Motor neuron (in vitro differentiated cells): ENCODE data around the gene TUT1. TPM values are rescaled to one million over a fixed set of nuclear protein-coding genes. Genes with fewer than 3 reads are reported as not detected.
A peak's percentile ranks its signal among the peaks of the same experiment; 100 is the strongest.
"Not testable (repeated sequence)": the region's sequence is repeated elsewhere in the genome, so short reads cannot be mapped to it uniquely, and the experiment has no call there.

Source experiments
- ATAC-seq, 8 experiments: fragments of 200-7000 bp; cut with Tn5 transposase; replicated peaks in 6 of 8; 2 replicates each; pipeline ENCODE4 v1.8.0; 2021; ENCODE audit warnings: mild to moderate bottlenecking in 8 of 8, moderate library complexity in 8 of 8
- H3K27ac ChIP-seq, 2 donors: fragments of 250-450 bp; sonication (Bioruptor Pico); 2 replicates each; pipeline ENCODE4 v1.9.0; 2021; ENCODE audit warnings: antibody characterized with exemption in 2 of 2, mild to moderate bottlenecking in 2 of 2, moderate library complexity in 1 of 2
- H3K4me1 ChIP-seq, 2 donors: fragments of 250-450 bp; sonication (Bioruptor Pico); replicated peaks in 1 of 2; 2 replicates each; pipeline ENCODE4 v1.6.1; 2021; ENCODE audit warnings: antibody characterized with exemption in 2 of 2, mild to moderate bottlenecking in 2 of 2, moderate library complexity in 1 of 2
- H3K4me3 ChIP-seq, 5 donors: fragments of 250-450 bp; sonication (Bioruptor Pico); 2 replicates each; pipeline ENCODE4 v1.9.0; 2021; ENCODE audit warnings: antibody characterized with exemption in 5 of 5, mild to moderate bottlenecking in 5 of 5, moderate library complexity in 4 of 5
- WGBS, 10 experiments: fragments of 450-650 bp; shearing (Covaris generic); methylation state at CpG; one replicate each; pipeline ENCODE4 v1.0.0; 2022; 5-methylcytosine and 5-hydroxymethylcytosine counted together
- in situ Hi-C, 9 experiments: fragments of 400-800 bp; cut with MboI; loops; one replicate each; pipeline ENCODE4 v1.15.0; 2021; ENCODE audit warnings: low sequenced_read_pairs in 9 of 9, low pct_unique_long_range_greater_than_20kb in 2 of 9; ENCODE audit not compliant: unreplicated experiment in 9 of 9
- total RNA-seq, 8 experiments: library from RNA; unstranded; fragments of 300-600 nt; gene quantifications; 2 replicates each; pipeline versions ENCODE4 v1.2.3 to v1.2.4, GENCODE V29; 2022

TUT1 gene
- total RNA-seq, 8 experiments from 2014 or later: 11.5 to 24.4 (median 17.3) TPM

DNA sequence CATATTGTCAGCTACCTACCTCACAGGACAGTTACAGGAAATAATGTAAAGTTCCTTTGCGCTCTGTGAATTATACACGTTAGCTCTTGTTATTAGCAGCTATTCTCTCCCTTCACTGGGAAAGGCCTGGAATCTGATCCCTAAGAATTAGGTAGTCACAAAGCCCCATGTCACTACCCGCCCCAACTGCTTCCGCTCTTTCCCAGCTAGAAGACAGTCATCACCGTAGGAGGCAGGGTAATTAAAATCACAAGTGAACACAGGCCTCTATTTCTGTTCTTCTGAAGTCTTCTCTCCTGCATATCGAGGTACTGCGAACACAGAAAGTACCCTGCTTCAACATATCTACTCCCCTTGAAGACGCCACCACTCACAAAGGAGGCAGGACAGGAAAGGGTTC is 32.1 kb downstream of the TUT1 start:
- in situ Hi-C loops: loop anchor here in 4 of 9 experiments (10.0 to 25.0 kb wide), 4 partner anchors 134 to 172 kb away; partner anchors contain the start of gene SCGB1A1 (in 1 of the 4)
- Histone ChIP-seq H3K4me3 (no peak overlapping the region), H3K4me1 (peaks cover 5 to 22% of the 10 kb centered on the region in 2 donors), H3K27ac (no peak overlapping the region)
- no peak for ATAC-seq
- WGBS, 10 experiments: 40 to 84% (median 75%) methylated on average over 1 to 7 of the region's 8 CpGs; no CpG with 5 or more reads in 2 of the 10 experiments

DNA sequence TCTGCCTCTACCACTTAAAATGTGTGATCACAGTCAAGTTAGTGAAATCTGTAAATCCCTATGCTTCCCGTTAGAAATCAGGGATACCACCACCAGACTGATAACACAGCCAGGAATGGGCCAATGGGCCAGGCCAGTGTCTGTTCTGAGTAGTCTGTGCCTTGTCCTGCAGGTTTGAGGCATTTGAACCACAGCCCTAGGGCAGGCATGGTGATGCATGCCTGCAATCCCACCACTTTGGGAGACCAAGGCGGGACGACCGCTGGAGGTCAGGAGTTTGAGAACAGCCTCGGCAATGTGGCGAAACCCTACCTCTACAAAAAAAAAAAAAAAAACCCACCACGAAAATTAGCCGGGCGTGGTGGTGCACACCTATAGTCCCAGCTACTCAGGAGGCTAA is 32.7 kb downstream of the TUT1 start:
- no peak for ATAC-seq
- no peak overlapping the region for H3K4me3 ChIP-seq
- in situ Hi-C loops: loop anchor here in 4 of 9 experiments (10.0 to 25.0 kb wide), 4 partner anchors 134 to 171 kb away; partner anchors contain the start of gene SCGB1A1 (in 1 of the 4)
- H3K27ac ChIP-seq: no peak overlapping the region
- 85 to 100% (median 91%) methylated on average over 1 to 9 of the region's 9 CpGs; no CpG with 5 or more reads in 3 of the 10 experiments for WGBS, 10 experiments
- peaks cover 5 to 24% of the 10 kb centered on the region in 2 donors for H3K4me1 ChIP-seq

DNA sequence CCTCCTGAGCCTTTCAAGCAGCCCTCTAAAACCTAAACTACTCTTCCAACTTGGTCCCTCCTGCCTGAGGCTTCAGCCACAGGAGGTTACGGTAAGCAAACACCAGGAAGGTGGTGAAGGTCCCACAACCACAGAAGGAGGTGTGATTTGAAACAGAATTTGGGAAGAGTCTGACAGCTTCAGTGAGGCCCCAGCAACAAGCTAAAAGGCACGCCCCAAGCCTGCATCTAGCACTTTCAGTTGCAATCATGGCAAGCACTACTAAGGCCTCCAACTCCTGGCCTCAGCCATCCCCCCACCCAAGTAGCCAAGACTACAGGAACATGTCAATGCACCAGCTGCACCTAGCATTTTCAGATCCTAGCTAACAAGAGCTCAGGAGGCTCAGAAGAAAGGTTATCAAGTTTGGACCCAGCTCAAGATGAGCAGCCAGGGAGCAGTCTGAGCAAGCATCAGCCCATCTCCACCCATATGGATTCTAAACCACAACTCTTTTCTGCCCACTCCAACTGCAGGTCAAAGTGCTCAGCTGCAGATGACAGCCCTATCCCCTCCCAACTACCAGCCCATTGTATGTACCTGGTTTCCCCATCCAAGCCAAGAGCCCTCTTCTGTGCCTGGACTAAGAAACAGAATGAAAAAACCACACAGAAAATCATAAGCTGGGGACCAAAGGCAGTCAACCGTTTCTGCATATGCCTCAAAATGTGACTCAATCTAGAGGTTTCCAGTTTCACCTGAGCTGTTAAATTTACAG is 34.3 kb downstream of the TUT1 start:
- in situ Hi-C loops: loop anchor here in 4 of 9 experiments (10.0 to 25.0 kb wide), 4 partner anchors 132 to 170 kb away; partner anchors contain the start of gene SCGB1A1 (in 1 of the 4)
- Histone ChIP-seq H3K27ac (no peak overlapping the region), H3K4me3 (no peak overlapping the region), H3K4me1 (peaks cover 5 to 36% of the 10 kb centered on the region in 2 donors)
- WGBS, 10 experiments: 0 to 100% (median 16%) methylated on average over 1 to 3 of the region's 3 CpGs; no CpG with 5 or more reads in 3 of the 10 experiments
- ATAC-seq: no peak

DNA sequence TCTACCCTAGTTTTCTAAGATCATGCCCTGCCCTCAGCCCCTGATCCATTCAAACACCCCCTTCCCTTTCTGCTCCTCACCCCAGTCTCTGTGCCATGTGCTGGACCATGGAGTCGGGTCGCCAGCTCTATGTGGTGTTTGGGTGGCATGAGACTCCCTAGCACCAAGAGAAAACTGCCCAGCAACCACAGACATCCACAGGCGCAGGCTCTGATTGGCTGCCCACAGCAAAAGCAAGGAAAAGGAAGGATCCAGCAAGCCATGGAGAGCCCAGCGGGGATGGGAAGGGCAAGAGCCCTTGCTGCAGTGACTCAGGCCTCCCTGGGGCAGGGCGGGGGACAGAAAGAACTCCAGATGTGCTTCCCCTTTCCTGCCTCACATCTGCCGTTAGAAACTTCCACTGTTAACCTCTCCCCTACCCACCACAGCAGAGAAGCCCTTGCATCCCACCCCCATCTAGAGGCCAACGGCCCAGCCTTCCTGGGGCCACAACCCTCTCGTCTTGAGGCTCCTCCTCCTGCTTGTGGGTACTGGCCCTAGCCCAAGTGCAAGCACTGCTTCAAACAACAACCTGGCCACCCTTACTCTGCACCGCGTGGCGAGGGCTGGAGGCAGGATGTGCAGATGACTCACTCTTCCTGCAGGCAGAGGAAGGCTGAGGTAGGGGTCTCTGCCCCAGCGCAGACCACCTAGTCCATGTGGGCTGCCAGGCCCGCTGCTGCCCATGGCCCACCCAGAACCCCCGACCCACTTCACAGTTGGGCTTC is 35.0 kb downstream of the TUT1 start:
- peak; percentile 43 to 76 (median 56) for ATAC-seq
- WGBS, 10 experiments: 0 to 50% (median 27%) methylated on average over 1 to 8 of the region's 14 CpGs; no CpG with 5 or more reads in 4 of the 10 experiments
- Histone ChIP-seq H3K27ac (peak overlapping the region in 1 of 2 donors; percentile 47), H3K4me3 (no peak overlapping the region), H3K4me1 (peaks cover 4 to 42% of the 10 kb centered on the region in 2 donors)
- in situ Hi-C loops: loop anchor here in 4 of 9 experiments (10.0 to 25.0 kb wide), 4 partner anchors 131 to 169 kb away; partner anchors contain the start of gene SCGB1A1 (in 1 of the 4)

DNA sequence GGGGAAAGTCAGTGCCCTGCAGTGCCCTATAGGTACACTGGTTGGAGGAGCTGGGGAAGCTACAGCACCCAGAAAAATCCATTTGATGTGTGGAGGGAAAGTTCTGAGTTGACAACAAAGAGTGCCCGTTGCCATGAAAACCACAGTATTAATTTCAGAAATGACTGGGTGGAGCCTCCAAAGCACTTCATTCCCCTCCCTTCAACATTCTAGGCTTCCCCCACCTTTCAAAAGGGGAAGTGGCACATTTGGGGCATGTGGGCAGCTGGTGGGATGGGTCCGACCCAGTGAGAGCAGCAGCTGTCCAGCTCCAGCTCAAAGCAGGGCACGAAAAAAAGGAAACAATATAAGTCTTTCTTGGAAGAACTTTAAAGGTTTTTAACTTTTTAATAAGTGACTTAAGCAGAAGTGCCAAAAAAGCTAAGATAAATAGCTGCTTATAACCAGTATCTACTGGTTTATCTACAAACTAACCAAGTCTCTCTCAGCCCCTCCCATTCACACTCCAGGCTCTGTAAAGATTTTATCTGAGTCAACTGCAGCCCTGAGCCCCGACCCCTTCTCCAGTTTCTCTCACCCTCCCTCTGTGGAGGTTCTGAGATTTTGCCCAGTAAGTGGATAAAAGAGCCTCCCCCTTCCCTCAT is 35.7 kb downstream of the TUT1 start:
- WGBS, 10 experiments: 0 to 100% (median 66%) methylated on average over 1 to 4 of the region's 4 CpGs; no CpG with 5 or more reads in 1 of the 10 experiments
- no peak overlapping the region for H3K4me3 ChIP-seq
- H3K27ac ChIP-seq: peak overlapping the region in 1 of 2 donors; percentile 47
- in situ Hi-C loops: loop anchor here in 4 of 9 experiments (10.0 to 25.0 kb wide), 4 partner anchors 131 to 168 kb away; partner anchors contain the start of gene SCGB1A1 (in 1 of the 4)
- ATAC-seq: peak in 6 of 8 experiments; percentile 0 to 5 (median 2)
- peaks cover 4 to 43% of the 10 kb centered on the region in 2 donors for H3K4me1 ChIP-seq

DNA sequence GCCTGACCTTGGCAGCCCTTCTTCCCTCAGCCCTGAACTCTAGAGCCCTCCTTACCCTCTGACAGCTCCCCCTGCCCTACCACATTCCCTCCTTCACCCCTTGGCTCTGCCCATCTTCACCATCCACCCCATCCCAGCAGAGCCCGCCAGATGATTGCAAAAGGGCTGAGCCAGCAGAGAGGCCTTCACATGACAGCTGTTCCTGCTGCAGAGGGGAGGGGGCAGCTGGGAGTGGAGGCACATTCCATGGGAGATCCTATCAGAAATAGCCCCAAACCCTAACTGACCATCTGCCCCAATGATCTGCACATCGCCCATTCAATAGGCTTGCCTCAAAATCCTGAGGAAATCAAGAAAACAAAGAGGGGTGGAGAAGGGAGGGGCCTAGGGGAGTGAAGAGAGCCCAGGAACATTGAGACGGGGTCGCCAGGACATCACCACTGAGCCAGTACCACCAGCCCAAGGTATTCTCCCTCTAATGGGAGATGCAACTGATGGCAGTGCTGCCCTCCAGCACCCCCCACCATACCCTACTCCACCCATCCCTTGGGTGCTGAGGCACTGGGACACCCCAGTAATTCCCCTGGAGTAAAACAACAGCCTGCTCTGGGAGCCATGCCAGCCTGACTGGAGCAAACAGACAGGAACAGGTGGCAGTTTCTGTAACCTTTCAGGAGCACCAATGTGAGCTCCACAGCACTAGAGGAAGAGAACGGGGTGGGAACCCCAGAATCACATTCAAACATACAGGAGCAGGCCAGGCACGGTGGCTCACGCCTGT is 36.7 kb downstream of the TUT1 start:
- no peak for ATAC-seq
- Histone ChIP-seq H3K27ac (no peak overlapping the region), H3K4me1 (peaks cover 4 to 43% of the 10 kb centered on the region in 2 donors), H3K4me3 (no peak overlapping the region)
- in situ Hi-C loops: loop anchor here in 4 of 9 experiments (10.0 to 25.0 kb wide), 4 partner anchors 130 to 167 kb away; partner anchors contain the start of gene SCGB1A1 (in 1 of the 4)
- 20 to 81% (median 65%) methylated on average over 1 to 3 of the region's 7 CpGs; no CpG with 5 or more reads in 6 of the 10 experiments for WGBS, 10 experiments

DNA sequence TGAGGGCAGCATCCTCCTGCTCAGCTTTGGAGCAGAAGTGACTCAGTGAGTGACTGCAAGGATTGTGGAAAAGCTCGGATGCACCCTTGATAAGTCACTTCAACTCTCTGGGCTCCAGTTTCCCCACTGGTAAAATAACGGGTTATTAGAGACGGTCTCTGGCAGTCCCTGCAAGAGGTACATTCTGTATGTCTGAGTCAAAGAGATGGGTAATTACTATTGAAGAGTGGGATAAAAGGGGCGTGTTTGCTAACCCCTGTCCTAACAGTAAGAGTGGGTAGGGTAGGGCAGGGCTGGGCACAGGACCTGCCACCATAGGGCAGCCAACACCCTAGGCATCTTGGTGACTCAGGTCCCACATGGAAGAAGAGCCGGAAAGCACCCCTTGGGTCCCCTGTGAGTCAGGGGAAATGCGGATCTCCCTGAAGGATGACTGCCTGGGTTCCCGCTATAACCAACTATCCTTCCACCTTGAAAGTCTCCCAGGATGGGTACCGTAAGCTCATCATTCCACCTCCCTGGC is 37.4 kb downstream of the TUT1 start:
- in situ Hi-C loops: loop anchor here in 4 of 9 experiments (10.0 to 25.0 kb wide), 4 partner anchors 129 to 167 kb away; partner anchors contain the start of gene SCGB1A1 (in 1 of the 4)
- WGBS, 10 experiments: 95 to 100% methylated on average over 2 to 5 of the region's 8 CpGs; no CpG with 5 or more reads in 8 of the 10 experiments
- no peak overlapping the region for H3K4me3 ChIP-seq
- no peak for ATAC-seq
- peaks cover 4 to 43% of the 10 kb centered on the region in 2 donors for H3K4me1 ChIP-seq
- no peak overlapping the region for H3K27ac ChIP-seq

DNA sequence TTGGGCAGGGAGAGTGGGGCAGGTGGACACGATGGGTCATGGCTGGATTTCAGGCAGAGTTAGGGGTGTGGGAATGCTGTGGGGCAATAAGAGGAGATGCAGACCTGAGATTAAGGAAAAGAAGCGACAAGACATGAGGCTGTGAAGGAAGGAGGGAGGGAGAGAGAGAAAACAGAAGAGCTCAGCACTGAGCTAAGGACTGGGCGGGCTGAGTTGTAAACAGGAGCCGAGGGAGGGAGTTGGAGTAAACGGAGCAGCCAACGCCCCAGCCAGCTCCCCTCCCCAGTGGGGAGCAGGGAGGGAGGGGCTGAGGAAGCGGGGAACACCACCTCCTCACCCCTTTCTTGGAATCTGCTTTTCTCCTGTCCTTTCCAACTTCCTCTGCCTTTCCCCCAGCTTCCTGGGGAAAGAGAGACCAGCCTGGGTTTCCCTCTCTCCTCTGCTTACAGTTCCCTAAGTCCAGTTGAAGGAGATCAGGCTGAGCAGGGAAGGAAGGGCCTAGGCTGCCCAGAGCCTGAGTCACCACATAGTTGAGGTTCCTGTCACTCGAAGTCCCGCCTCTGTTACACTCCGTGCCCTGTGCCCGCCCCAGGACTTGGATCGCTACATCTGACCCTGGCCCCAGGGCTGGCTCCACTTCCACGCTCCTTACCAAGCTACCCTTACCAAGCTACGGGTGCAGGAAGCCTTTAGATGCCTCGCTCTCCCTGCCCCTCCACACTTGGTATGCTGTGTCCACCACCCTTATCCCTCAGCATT is 38.1 kb downstream of the TUT1 start:
- Histone ChIP-seq H3K4me3 (no peak overlapping the region), H3K4me1 (peaks cover 4 to 43% of the 10 kb centered on the region in 2 donors), H3K27ac (peak overlapping the region in 1 of 2 donors; percentile 58)
- WGBS, 10 experiments: 0 to 60% (median 24%) methylated on average over 1 to 9 of the region's 15 CpGs; no CpG with 5 or more reads in 2 of the 10 experiments
- ATAC-seq: peak; percentile 55 to 82 (median 73)
- in situ Hi-C loops: loop anchor here in 4 of 9 experiments (10.0 to 25.0 kb wide), 4 partner anchors 128 to 166 kb away; partner anchors contain the start of gene SCGB1A1 (in 1 of the 4)

DNA sequence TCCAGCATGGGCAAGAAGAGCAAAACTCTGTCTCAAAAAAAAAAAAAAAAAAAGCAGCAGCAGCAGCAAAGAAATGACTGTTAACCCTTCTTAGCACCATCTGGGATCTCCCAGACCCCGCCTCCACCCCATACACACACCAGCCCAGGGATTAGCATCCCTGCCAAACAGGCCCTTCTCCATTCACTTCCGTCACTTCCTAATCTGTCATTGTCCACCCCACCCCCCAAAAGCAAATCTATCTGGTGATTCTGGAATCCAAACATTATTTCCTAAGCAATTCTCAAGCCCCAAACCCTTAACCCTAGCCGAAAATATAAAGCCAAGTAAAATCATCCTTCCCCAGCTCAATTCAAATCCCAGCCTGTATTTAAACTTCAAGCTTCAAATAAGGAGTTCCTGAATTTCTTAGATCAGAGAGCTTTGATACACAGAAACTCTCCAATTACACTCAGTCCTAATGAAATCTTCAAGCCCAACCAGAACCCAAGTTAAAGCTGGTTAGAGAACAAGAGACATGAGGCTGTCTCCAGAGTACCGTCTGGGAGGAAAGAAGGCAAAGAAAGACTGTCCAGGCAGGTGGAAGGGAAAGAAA is 38.7 kb downstream of the TUT1 start:
- Histone ChIP-seq H3K4me3 (no peak overlapping the region), H3K27ac (no peak overlapping the region), H3K4me1 (peaks cover 5 to 48% of the 10 kb centered on the region in 2 donors)
- 0 to 69% (median 21%) methylated on average over 1 to 4 of the region's 4 CpGs; no CpG with 5 or more reads in 2 of the 10 experiments for WGBS, 10 experiments
- ATAC-seq: no peak
- in situ Hi-C loops: loop anchor here in 4 of 9 experiments (10.0 to 25.0 kb wide), 4 partner anchors 128 to 165 kb away; partner anchors contain the start of gene SCGB1A1 (in 1 of the 4)

DNA sequence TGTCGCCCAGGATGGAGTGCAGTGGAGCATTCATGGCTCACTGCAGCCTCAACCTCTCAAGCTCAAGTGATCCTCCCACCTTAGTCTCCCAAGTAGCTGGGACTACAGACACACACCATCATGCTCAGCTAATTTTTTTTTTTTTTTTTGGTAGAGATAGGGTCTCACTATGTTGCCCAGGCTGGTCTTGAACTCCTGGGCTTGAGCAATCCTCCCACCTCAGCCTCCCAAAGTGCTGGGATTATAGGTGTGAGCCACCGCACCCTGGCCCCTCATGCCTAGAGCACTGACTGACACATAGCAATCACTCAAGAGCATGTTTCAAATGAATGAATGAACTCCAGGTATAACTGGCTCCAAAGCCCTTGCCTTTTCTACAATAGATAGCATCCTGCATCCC is 40.8 kb downstream of the TUT1 start:
- H3K4me1 ChIP-seq: peaks cover 10 to 42% of the 10 kb centered on the region in 2 donors
- H3K4me3 ChIP-seq, H3K27ac ChIP-seq, ATAC-seq: not testable (repeated sequence)
- in situ Hi-C loops: loop anchor here in 4 of 9 experiments (10.0 to 25.0 kb wide), 4 partner anchors 126 to 163 kb away; partner anchors contain the start of gene SCGB1A1 (in 1 of the 4)
- 80 to 100% (median 93%) methylated on average over 1 to 2 of the region's 2 CpGs; no CpG with 5 or more reads in 3 of the 10 experiments for WGBS, 10 experiments
